PC-3 (cell line): ENCODE measurements around the gene ACTL7B. TPM values are rescaled to one million over a fixed set of nuclear protein-coding genes. Genes with fewer than 3 reads are reported as not detected.

Experiments
- ATAC-seq: fragments of 200-7000 bp; cut with Tn5 transposase; 2 replicates; pipeline ENCODE4 v1.9.1; 2020; ENCODE audit warnings: mild to moderate bottlenecking, moderate library complexity
- BruUV-seq: library from RNA; stranded (reverse); fragments of 400-500 nt; replicated peaks from 2 replicates; lab custom pipeline; 2021; lab: Mats Ljungman, UMichigan
- CTCF ChIA-PET: fragments of 300-600 bp; sonication (Branson Sonifier 250); formaldehyde crosslinking; loops from one replicate; lab custom pipeline; 2022; ENCODE audit warnings: antibody characterized with exemption; lab: Charles Lee
- POLR2A ChIA-PET: fragments of 300-600 bp; sonication (Branson Sonifier 250); formaldehyde crosslinking; loops from one replicate; lab custom pipeline; 2022; ENCODE audit warnings: antibody characterized with exemption; ENCODE audit not compliant: unreplicated experiment; lab: Charles Lee
- DNase-seq: peaks from one replicate; pipeline ENCODE4 v3.0.0-alpha.2; 2015
- H2AFZ ChIP-seq: fragments of 300-600 bp; sonication (generic); 2 replicates; pipeline ENCODE4 v1.6.0; 2016; ENCODE audit warnings: antibody characterized with exemption, low read length
- H3F3A ChIP-seq: fragments of 300-600 bp; sonication (generic); one replicate; pipeline ENCODE4 v1.6.0; 2017; ENCODE audit warnings: antibody characterized with exemption, low read length, control low read depth, mild to moderate bottlenecking; ENCODE audit not compliant: unreplicated experiment
- H3K27ac ChIP-seq: fragments of 300-600 bp; sonication (generic); 2 replicates; pipeline ENCODE4 v1.5.1; 2016; ENCODE audit warnings: mild to moderate bottlenecking, low read length
- H3K27me3 ChIP-seq: fragments of 300-600 bp; sonication (generic); 2 replicates; pipeline ENCODE4 v1.6.1; 2016; ENCODE audit warnings: low read length, mixed read lengths
- H3K36me3 ChIP-seq: fragments of 300-600 bp; sonication (generic); 2 replicates; pipeline ENCODE4 v1.6.1; 2016; ENCODE audit warnings: low read depth, mixed run types, low read length, mixed read lengths
- H3K4me1 ChIP-seq: fragments of 300-600 bp; sonication (generic); 2 replicates; pipeline ENCODE4 v1.5.1; 2016; ENCODE audit warnings: low read length; ENCODE audit not compliant: insufficient read depth
- H3K4me2 ChIP-seq: fragments of 300-600 bp; sonication (generic); 2 replicates; pipeline ENCODE4 v1.6.0; 2016; ENCODE audit warnings: low read length
- H3K4me3 ChIP-seq: fragments of 300-600 bp; sonication (generic); 2 replicates; pipeline ENCODE4 v1.5.1; 2016; ENCODE audit warnings: mild to moderate bottlenecking, low read length, mixed read lengths
- H3K79me2 ChIP-seq: fragments of 300-600 bp; sonication (generic); 2 replicates; pipeline ENCODE4 v1.6.1; 2017; ENCODE audit warnings: low read length, mixed read lengths
- H3K9ac ChIP-seq: fragments of 300-600 bp; sonication (generic); 2 replicates; pipeline ENCODE4 v1.6.0; 2016; ENCODE audit warnings: mild to moderate bottlenecking, low read length
- H3K9me2 ChIP-seq: fragments of 300-600 bp; sonication (generic); replicated peaks from 2 replicates; pipeline ENCODE4 v1.6.1; 2016; ENCODE audit warnings: mixed run types, low read length, mixed read lengths
- H3K9me3 ChIP-seq: fragments of 300-600 bp; sonication (generic); 2 replicates; pipeline ENCODE4 v1.6.1; 2016; ENCODE audit warnings: low read length, mixed read lengths
- H4K20me1 ChIP-seq: fragments of 300-600 bp; sonication (generic); 2 replicates; pipeline ENCODE4 v1.6.1; 2016; ENCODE audit warnings: low read length, mixed read lengths
- EZH2 ChIP-seq: fragments of 300-600 bp; sonication (generic); IDR thresholded peaks from one replicate; pipeline ENCODE4 v1.6.1; 2017; ENCODE audit warnings: antibody characterized with exemption, mild to moderate bottlenecking, low read length; ENCODE audit not compliant: unreplicated experiment
- EZH2phosphoT487 ChIP-seq: fragments of 300-600 bp; sonication (generic); IDR thresholded peaks from 2 replicates; pipeline ENCODE4 v1.6.1; 2018; ENCODE audit warnings: mild to moderate bottlenecking, antibody characterized with exemption, low read length, borderline replicate concordance
- intact Hi-C: fragments of 100-400 bp; cut with micrococcal nuclease; formaldehyde crosslinking; loops from 2 replicates; pipeline ENCODE4 v1.9.0; 2023
- total RNA-seq: library from RNA; depleted of rRNA; stranded (reverse); fragments of >200 nt; gene quantifications from 2 replicates; pipeline ENCODE4 v1.2.3, GENCODE V29; 2014
- TF ChIP-seq, protein P1 (sequence below): fragments of 300-600 bp; sonication (generic); conservative IDR thresholded peaks from 2 replicates; pipeline ENCODE4 v1.5.1; 2017; ENCODE audit warnings: antibody characterized with exemption, low read depth, mild to moderate bottlenecking, low read length

ACTL7B gene
- total RNA-seq, 1 experiment from 2014 or later = not detected

DNA sequence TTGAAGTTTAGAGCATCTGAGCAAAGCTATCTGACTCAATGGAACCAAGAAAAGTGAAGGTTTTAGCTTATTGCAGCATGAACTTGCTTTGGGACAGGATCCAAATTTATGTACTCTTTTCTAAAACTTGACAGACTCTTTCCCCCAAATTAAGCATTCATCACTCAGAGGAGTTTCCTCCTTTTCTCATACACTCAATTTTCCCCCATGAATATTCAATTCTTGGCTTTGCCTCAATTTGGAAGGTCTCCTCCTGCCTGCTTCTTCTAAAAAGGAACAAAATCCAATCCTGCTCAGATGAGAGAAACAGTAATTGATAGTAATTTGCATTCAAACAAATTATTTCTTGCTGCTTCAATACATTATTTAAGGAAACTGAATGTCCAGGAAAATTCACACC lies 11.3 kb upstream of the ACTL7B start:
- intact Hi-C loops = no loop called here
- H4K20me1 ChIP-seq = no peaks in the 10 kb centered on the region
- no peaks in the 10 kb centered on the region for H3K9me3 ChIP-seq
- H3K36me3 ChIP-seq = peaks cover 9% of the 10 kb centered on the region
- no peak overlapping the region for H3K27ac ChIP-seq
- BruUV-seq = no TSS peak
- no peak for TF ChIP-seq EZH2phosphoT487
- no peaks in the 10 kb centered on the region for H3K27me3 ChIP-seq
- no peak overlapping the region for H3K4me3 ChIP-seq
- peaks cover 11% of the 10 kb centered on the region for H3K4me1 ChIP-seq
- no peak overlapping the region for H3K9ac ChIP-seq
- H2AFZ ChIP-seq = no peak overlapping the region
- H3K9me2 ChIP-seq = no peaks in the 10 kb centered on the region
- no peaks in the 10 kb centered on the region for H3K79me2 ChIP-seq
- DNase-seq (no peak), ATAC-seq (no peak)
- H3F3A ChIP-seq = no peaks in the 10 kb centered on the region
- POLR2A ChIA-PET = interaction anchor here (0.7 kb wide), 1 partner anchor 216 kb away, joined by 4 read pairs; no protein-coding TSS in a partner anchor
- no peak overlapping the region for H3K4me2 ChIP-seq
- CTCF ChIA-PET = no interaction called here

DNA sequence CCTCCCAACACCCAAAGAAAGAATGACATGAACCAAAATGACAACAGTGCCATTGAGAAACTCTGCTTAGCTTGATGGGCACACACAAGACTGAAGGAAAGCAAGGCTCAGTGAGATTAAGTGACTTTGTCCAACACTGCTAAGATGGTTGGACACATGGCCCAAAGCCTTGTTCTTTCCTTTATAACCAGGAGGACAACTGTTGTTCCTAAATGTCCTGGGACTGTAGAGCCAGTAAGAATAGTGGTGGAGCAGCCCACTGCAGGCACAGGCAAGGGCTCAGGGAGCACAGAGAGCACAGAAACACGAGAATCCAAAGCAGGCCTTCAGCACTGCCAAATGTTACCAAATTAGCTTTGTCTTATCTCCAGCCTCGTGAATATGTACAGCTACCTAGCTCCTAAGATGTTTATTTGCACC lies 10.2 kb upstream of the ACTL7B start:
- CTCF ChIA-PET = no interaction called here
- intact Hi-C loops = no loop called here

DNA sequence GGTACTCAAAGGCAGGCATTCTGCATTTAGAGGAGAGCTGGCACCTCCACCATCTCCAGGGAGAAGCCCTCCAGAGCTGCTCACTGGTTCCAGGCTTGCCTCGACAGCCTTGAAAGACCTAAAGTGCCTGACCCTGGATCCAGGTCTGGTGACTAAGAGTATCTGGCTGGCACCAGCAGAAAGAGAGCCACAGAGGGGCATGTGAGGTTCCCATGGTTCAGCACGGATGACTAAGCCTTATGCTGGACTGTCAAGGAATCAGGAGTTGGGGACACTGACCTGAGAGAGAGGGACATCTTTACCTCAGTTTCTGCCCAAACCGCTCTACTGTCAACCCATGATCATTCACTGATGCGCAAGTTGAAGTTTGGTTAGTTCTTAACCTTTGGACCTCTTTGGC lies 9.3 kb upstream of the ACTL7B start:
- TF ChIP-seq EZH2 (no peak), EZH2phosphoT487 (no peak)
- TF ChIP-seq, protein P1, sequence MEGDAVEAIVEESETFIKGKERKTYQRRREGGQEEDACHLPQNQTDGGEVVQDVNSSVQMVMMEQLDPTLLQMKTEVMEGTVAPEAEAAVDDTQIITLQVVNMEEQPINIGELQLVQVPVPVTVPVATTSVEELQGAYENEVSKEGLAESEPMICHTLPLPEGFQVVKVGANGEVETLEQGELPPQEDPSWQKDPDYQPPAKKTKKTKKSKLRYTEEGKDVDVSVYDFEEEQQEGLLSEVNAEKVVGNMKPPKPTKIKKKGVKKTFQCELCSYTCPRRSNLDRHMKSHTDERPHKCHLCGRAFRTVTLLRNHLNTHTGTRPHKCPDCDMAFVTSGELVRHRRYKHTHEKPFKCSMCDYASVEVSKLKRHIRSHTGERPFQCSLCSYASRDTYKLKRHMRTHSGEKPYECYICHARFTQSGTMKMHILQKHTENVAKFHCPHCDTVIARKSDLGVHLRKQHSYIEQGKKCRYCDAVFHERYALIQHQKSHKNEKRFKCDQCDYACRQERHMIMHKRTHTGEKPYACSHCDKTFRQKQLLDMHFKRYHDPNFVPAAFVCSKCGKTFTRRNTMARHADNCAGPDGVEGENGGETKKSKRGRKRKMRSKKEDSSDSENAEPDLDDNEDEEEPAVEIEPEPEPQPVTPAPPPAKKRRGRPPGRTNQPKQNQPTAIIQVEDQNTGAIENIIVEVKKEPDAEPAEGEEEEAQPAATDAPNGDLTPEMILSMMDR = no peak
- Histone ChIP-seq H3K4me1 (peaks cover 11% of the 10 kb centered on the region), H3K27ac (no peak overlapping the region), H3K9me3 (no peaks in the 10 kb centered on the region), H3K9me2 (no peaks in the 10 kb centered on the region), H3K4me3 (no peak overlapping the region), H2AFZ (no peak overlapping the region), H3K79me2 (no peaks in the 10 kb centered on the region), H3K4me2 (no peak overlapping the region), H3K36me3 (no peaks in the 10 kb centered on the region), H4K20me1 (no peaks in the 10 kb centered on the region), H3K27me3 (no peaks in the 10 kb centered on the region), H3F3A (no peaks in the 10 kb centered on the region), H3K9ac (no peak overlapping the region)
- ChIA-PET POLR2A (no interaction called here), CTCF (no interaction called here)
- DNase-seq = no peak
- BruUV-seq = no TSS peak
- intact Hi-C loops = no loop called here
- no peak for ATAC-seq

More for the DNA sequence above, 10.2 kb upstream of the ACTL7B start:
- H3K9ac ChIP-seq = no peak overlapping the region
- no peaks in the 10 kb centered on the region for H3K79me2 ChIP-seq
- ATAC-seq (no peak), DNase-seq (no peak)
- H3F3A ChIP-seq = no peaks in the 10 kb centered on the region
- no peak overlapping the region for H3K4me2 ChIP-seq
- no peaks in the 10 kb centered on the region for H3K36me3 ChIP-seq
- no peak overlapping the region for H3K4me3 ChIP-seq
- TF ChIP-seq EZH2phosphoT487 (no peak), EZH2 (no peak)
- TF ChIP-seq, protein P1 = no peak
- H3K4me1 ChIP-seq = peaks cover 11% of the 10 kb centered on the region
- H4K20me1 ChIP-seq = no peaks in the 10 kb centered on the region
- H3K27me3 ChIP-seq = no peaks in the 10 kb centered on the region
- POLR2A ChIA-PET = no interaction called here
- H2AFZ ChIP-seq = no peak overlapping the region
- no peaks in the 10 kb centered on the region for H3K9me3 ChIP-seq
- H3K9me2 ChIP-seq = no peaks in the 10 kb centered on the region
- BruUV-seq = no TSS peak
- no peak overlapping the region for H3K27ac ChIP-seq
